Astrocyte of the spinal cord (primary cell): ENCODE results near the gene TERT.
"Not testable (repeated sequence)": the region's sequence is repeated elsewhere in the genome, so short reads cannot be mapped to it uniquely, and the experiment has no call there.

Experiments
- DNase-seq: peaks from one replicate; pipeline ENCODE4 v3.0.0; 2011; ENCODE audit warnings: low read depth, low spot score
- H3K4me3 ChIP-seq: 2 replicates; pipeline ENCODE4 v1.5.1; 2011; ENCODE audit warnings: low read depth, mild to moderate bottlenecking, low read length, moderate library complexity
- CTCF ChIP-seq: IDR thresholded peaks from 2 replicates; pipeline ENCODE4 v1.5.1; 2012; ENCODE audit warnings: low read depth, mild to moderate bottlenecking, low read length, inconsistent platforms
- in situ Hi-C: cut with HindIII; loops from 2 replicates; pipeline ENCODE4 v1.10.0; 2017; ENCODE audit warnings: low sequenced_read_pairs

TERT gene

GRCh38 chr5:1285141-1285540 is 9.7 kb downstream of the TERT start:
- TF ChIP-seq CTCF = no peak
- no peak overlapping the region for H3K4me3 ChIP-seq
- in situ Hi-C loops = no loop called here
- DNase-seq = no peak

GRCh38 chr5:1284336-1284970 is 10.4 kb downstream of the TERT start:
- DNase-seq, in situ Hi-C loops, H3K4me3 ChIP-seq: not testable (repeated sequence)

- DNase-seq, H3K4me3 ChIP-seq, in situ Hi-C loops: not testable (repeated sequence)
Observed at GRCh38 chr5:1283729-1284041, 11.2 kb downstream of the TERT start.

GRCh38 chr5:1282993-1283728 is 11.7 kb downstream of the TERT start:
- DNase-seq, H3K4me3 ChIP-seq, in situ Hi-C loops: not testable (repeated sequence)

- in situ Hi-C loops = no loop called here
- DNase-seq = no peak
- no peak overlapping the region for H3K4me3 ChIP-seq
- TF ChIP-seq CTCF = no peak
Observed at GRCh38 chr5:1282131-1282992, 12.5 kb downstream of the TERT start.

- no peak for DNase-seq
- TF ChIP-seq CTCF = no peak
- in situ Hi-C loops = no loop called here
- no peak overlapping the region for H3K4me3 ChIP-seq
Observed at GRCh38 chr5:1281038-1281882, 13.6 kb downstream of the TERT start.

- DNase-seq = no peak
- TF ChIP-seq CTCF = no peak
- in situ Hi-C loops = no loop called here
- H3K4me3 ChIP-seq = no peak overlapping the region
Observed at GRCh38 chr5:1280177-1281037, 14.5 kb downstream of the TERT start.
